DMS153 treated with DMSO at 0.1 percent for 48 hours (cell line): ENCODE results near the gene CTSK.
"Not testable (repeated sequence)": the region's sequence is repeated elsewhere in the genome, so short reads cannot be mapped to it uniquely, and the experiment has no call there.

Experiments used
- DNase-seq: peaks from one replicate; lab custom pipeline; 2025; ENCODE audit not compliant: unreplicated experiment; lab: John Stamatoyannopoulos, UW

The CTSK gene

DNA sequence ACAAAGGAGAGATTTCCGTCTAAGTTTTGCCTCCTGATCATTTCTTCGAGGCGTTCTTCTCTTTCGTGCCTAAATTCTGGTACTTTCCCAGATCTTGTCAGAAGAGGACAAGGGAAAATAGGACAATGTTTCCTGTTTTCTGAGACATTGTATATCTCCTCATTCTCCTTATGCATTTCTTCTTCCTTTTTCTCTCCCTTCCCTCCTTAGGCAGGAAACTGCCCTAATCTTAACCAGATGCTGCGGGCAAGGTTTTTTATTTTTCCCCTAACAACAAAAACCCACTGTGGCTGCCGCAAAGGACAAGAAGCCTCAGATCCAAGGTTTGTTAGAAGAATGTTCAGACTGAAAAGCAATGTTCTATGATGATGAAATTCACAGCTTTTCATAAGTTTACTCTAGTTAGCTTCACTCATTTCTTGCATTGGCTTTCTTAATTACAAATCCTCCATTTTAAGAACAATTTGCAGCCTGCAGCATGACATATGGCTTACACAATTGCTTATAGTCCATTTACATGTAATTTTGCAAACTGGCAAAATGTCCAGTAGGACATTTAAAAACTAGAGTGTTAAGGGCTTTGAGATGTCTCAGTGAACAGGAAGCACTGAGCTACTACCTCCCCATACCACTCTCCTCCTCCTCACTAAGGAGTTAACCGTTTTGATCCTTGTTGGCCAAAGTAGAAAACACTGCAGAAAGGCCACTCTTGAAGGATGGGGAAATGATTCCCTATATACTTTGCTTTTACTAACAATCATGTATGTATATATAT lies 624 bp downstream of the CTSK start:
- DNase-seq = no peak

DNA sequence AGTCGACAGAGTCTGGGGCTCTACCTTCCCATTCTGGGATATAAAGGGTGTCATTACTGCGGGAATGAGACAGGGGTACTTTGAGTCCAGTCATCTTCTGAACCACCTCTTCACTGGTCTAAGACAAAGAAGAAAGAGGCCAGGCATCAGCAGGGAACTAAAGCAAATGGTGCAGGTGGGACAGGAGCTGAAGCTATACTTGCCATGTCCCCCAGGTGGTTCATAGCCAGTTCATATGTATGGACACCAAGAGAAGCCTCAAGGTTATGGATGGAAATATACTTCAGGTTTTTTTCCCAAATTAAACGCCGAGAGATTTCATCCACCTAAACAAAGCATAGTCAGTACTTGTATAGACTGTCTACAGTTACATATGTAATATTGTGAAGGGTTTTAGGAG lies 2.2 kb downstream of the CTSK start:
- no peak for DNase-seq

DNA sequence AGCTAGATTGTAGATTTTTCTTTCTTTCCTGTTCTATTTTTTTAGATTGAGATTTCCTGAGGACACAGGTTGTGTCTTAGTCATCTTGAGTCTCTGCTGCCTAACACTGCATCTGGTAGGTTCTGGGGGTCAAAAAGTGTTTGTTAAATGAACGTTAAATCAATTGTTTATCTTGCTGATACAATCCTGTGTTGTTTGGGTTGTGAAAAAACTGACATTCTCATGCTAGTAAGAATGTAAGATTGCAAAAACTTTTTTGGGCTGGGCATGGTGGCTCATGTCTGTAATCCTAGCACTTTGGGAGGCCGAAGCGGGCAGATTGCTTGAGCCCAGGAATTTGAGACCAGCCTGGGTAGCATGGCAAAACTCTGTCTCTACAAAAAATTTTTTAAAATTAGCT lies 3.4 kb downstream of the CTSK start:
- DNase-seq = no peak

DNA sequence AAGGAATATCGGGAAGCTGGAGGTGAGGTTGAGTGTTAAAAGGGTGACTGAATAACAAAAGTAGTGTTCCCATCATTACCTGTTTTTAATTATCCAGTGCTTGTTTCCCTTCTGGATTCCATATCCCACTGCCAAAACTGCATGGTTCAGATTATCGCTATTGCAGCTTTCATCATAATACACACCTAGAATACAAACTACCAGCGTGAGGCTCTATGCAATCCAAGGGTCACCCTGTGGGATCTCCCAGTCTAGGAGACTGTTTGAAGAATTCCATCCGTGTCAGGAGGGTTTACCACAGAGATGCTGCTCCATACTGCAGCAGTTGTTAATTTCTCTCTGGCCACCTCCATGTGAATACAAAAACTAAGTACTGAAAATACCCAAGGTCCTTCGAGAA lies 9.0 kb downstream of the CTSK start:
- no peak for DNase-seq

DNA sequence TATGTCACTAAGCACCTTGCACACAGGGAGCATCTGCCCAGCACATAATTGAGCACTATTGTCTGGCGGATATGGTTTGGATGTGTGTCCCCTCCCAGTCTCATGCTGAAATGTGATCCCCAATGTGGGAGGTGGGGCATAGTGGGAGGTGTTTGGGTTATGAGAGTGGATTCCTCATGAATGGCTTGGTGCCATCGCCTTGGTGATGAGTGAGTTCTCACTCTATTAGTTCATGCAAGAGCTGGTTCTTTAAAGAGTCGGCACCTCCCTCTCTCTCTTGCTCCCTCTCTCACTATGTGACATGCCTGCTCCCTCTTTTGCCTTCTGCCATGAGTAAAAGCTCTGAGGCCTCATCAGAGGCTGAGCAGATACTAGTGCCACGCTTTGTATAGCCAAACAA lies 9.5 kb downstream of the CTSK start:
- peak; percentile 69 for DNase-seq

- DNase-seq = no peak
Observed at GRCh38 chr1:150796374-150796773, 11.7 kb downstream of the CTSK start.

- not testable (repeated sequence) for DNase-seq
Observed at GRCh38 chr1:150793778-150794177, 14.3 kb downstream of the CTSK start.

- no peak for DNase-seq
Observed at GRCh38 chr1:150793221-150793620, 14.8 kb downstream of the CTSK start.

DNA sequence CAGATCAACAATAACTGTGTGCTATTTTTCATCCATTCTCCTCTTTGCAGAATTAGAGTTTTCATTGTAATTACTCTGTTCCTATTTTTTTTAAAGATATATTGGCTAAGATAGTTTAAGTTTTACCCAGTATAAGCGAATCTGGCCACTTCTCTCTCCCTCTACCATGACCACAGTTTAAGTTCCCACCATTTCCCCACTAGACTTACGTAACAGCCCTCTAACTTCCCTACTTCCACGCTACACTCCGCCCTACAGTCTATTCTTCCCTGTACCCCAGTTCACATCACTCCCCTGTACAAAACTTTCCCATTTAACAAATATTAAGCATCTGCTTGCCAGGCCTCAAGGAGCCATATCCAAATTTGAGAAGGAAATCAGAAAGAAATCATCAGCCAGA lies 16.5 kb downstream of the CTSK start:
- no peak for DNase-seq

GRCh38 chr1:150789396-150789795 lies 18.7 kb downstream of the CTSK start:
- DNase-seq = no peak

GRCh38 chr1:150788946-150789345 lies 19.1 kb downstream of the CTSK start:
- DNase-seq = no peak

- no peak for DNase-seq
Observed at GRCh38 chr1:150787455-150787854, 20.6 kb downstream of the CTSK start.

DNA sequence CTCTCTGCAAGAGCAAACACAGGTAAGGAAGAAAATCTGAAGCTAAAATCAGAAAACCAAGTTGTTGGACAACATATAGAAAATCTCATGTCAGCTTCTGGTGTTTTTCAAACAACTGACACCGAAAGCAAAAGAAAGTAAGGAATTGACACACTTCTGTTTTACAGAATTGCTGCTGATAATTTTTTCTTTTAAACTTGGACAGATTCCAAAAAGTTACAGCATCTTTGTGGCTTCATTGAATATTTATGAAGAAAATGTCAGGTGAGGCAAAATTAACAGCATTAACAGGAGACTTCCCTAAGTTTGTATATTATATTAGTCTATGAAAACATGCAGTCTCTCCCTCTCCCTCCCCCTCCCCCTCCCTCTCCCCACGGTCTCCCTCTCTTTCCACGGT lies 27.6 kb downstream of the CTSK start:
- no peak for DNase-seq

GRCh38 chr1:150778409-150778808 lies 29.7 kb downstream of the CTSK start:
- DNase-seq = peak; percentile 86

DNA sequence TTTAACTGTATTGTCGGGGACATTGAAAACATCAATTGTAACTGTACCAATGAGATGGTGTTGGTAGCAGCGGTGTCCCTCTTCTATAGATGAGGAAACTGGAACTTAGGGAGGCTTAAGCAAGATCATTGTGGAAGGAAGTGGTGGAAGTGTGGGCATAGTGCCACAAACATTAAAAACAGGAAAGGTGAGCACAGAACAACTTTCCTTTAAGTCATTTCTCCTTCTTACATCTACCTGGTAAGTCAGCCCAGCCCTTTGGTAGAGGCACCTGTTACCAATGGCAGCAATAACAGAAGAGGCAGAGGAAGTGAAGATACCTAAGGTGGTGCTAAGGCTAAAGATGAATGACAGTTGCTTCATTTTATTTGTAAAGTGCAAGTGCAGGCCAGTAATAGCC lies 30.5 kb downstream of the CTSK start:
- no peak for DNase-seq

DNA sequence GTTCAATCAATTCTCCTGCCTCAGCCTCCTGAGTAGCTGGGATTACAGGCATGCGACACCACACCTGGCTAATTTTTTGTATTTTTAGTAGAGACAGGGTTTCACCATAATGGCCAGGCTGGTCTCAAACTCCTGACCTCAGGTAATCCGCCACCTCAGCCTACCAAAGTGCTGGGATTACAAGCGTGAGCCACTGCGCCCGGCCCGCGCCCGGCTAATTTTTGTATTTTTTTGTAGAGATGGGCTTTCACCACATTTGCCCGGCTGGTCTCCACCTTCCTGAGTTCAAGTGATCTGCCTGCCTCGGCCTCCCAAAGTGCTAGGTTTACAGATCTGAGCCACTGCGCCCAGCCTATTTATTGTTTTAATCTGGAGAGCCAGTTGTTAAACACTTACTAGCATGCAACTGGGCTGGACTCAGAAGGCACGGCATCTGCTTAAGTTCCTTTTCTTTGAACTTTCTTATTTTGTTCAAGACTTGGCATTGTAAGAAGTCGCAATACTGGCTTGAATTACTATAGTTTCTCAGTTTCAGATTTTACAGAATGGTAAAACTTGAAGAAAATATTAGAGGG lies 32.0 kb downstream of the CTSK start:
- DNase-seq = not testable (repeated sequence)

GRCh38 chr1:150775276-150775675 lies 32.8 kb downstream of the CTSK start:
- DNase-seq = no peak

DNA sequence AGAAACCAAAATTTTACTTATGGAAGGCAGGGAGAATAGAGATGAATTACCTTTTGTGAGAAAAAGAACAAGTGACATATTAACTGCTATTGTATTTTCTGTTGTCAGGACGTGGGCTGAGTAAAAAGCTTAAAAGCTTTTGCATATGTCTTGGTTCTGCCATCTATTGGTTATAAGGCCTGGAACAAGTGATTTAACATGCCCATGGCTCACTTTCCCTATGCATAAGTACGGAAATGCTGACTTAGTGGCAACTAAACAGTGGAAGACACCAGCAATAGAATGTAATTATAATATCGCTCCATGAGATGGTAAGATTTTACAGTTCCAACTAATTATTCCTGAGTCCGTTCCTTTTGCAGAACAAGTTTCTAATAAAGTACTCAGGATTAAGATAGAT lies 35.7 kb downstream of the CTSK start:
- no peak for DNase-seq

- DNase-seq = not testable (repeated sequence)
Observed at GRCh38 chr1:150767704-150768103, 40.4 kb downstream of the CTSK start.

- not testable (repeated sequence) for DNase-seq
Observed at GRCh38 chr1:150765977-150766301, 42.1 kb downstream of the CTSK start.

- DNase-seq = peak; percentile 39
Observed at GRCh38 chr1:150765296-150765976, 42.6 kb downstream of the CTSK start, which contains the start of gene CTSS. Gene CTSS (minus strand): TSS chr1:150765778. CDS start chr1:150764763, 1,015 bp downstream.

DNA sequence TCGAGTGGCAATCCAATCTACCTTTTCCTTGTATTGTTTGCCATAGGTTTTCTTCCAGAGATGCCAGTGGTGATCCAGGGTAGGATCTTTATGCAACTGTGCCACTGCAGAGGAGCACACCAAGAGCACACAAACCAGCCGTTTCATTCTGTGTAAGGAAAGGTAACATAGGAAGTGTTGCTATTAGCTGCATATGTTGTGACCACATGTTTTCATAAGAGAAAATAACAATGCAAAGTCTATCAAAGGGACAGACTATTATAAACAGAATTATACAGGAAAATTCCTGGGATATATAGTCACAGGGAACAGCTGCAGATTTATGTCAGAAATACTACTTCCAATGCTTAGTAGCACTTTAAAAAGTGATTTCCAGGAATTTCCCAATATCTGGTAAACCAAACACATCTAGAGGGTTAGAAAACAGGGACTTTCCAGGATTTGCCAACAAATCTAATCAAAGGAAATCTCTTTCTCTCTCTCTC lies 43.4 kb downstream of the CTSK start:
- DNase-seq = no peak
